SK-N-SH (cell line): ENCODE data around the gene TSPAN31.

Experiments
- GATA2 ChIP-seq: sonication (generic); formaldehyde crosslinking; IDR thresholded peaks from 2 replicates; pipeline ENCODE4 v1.5.0; 2020; ENCODE audit warnings: mild to moderate bottlenecking, missing genetic modification reagents
- JUND ChIP-seq: IDR thresholded peaks from 2 replicates; pipeline ENCODE4 v1.4.0; 2012
- POLR2AphosphoS5 ChIP-seq: IDR thresholded peaks from 2 replicates; pipeline ENCODE4 v1.6.1; 2012; ENCODE audit warnings: low read depth, low read length
- SMC3 ChIP-seq: IDR thresholded peaks from 2 replicates; pipeline ENCODE4 v1.6.1; 2012; ENCODE audit warnings: low read depth, low read length, improper control_type of control experiment
- TEAD4 ChIP-seq: IDR thresholded peaks from 2 replicates; pipeline ENCODE4 v1.4.0; 2012; ENCODE audit warnings: mild to moderate bottlenecking, borderline replicate concordance; ENCODE audit not compliant: insufficient read depth
- TF ChIP-seq, protein P1 (sequence below): fragments of 200-600 bp; sonication (generic); IDR thresholded peaks from 2 replicates; pipeline ENCODE4 v1.6.1; 2017; ENCODE audit warnings: antibody characterized with exemption, mild to moderate bottlenecking, moderate library complexity

GRCh38 chr12:57741413-57741789 lies 3.4 kb upstream of the TSPAN31 start:
- TF ChIP-seq POLR2AphosphoS5 (no peak), SMC3 (no peak), TEAD4 (no peak), JUND (no peak), GATA2 (CRISPR knock-in tag) (no peak)
- TF ChIP-seq, protein P1, sequence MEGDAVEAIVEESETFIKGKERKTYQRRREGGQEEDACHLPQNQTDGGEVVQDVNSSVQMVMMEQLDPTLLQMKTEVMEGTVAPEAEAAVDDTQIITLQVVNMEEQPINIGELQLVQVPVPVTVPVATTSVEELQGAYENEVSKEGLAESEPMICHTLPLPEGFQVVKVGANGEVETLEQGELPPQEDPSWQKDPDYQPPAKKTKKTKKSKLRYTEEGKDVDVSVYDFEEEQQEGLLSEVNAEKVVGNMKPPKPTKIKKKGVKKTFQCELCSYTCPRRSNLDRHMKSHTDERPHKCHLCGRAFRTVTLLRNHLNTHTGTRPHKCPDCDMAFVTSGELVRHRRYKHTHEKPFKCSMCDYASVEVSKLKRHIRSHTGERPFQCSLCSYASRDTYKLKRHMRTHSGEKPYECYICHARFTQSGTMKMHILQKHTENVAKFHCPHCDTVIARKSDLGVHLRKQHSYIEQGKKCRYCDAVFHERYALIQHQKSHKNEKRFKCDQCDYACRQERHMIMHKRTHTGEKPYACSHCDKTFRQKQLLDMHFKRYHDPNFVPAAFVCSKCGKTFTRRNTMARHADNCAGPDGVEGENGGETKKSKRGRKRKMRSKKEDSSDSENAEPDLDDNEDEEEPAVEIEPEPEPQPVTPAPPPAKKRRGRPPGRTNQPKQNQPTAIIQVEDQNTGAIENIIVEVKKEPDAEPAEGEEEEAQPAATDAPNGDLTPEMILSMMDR: no peak
